ENCODE results near the gene DGKG.

- TF ChIP-seq CTCF (IDR thresholded peaks at IDR 0.05), result no peak
- TF ChIP-seq POLR2AphosphoS5 (IDR thresholded peaks at IDR 0.05), result no peak
Observed at GRCh38 chr3:186400026-186400425, 38.0 kb upstream of the DGKG start.
